H1 (cell line): Measurements from ENCODE around the gene SCRN3. TPM values are rescaled to one million over a fixed set of nuclear protein-coding genes. Genes with fewer than 3 reads are reported as not detected.

Experiments
- CTCF ChIA-PET: fragments of 300-600 bp; sonication (Branson Sonifier 250); formaldehyde crosslinking; loops from one replicate; lab custom pipeline; 2021; ENCODE audit not compliant: partially characterized antibody; lab: Charles Lee
- POLR2A ChIA-PET: fragments of 300-600 bp; sonication (Branson Sonifier 250); formaldehyde crosslinking; loops from one replicate; lab custom pipeline; 2021; ENCODE audit warnings: inconsistent platforms; ENCODE audit not compliant: partially characterized antibody; lab: Charles Lee
- DNase-seq, 2 experiments: peaks; one replicate each; pipeline versions ENCODE4 v3.0.0 to v3.0.0-alpha.2; 2010 to 2022; ENCODE audit warnings: low spot score in 2 of 2, low read depth in 1 of 2, mixed read lengths in 1 of 2
- FAIRE-seq: peaks from 2 replicates; lab custom pipeline; 2011; peaks lifted over from hg19 to GRCh38; lab: Jason Lieb, UNC
- H2AFZ ChIP-seq: 2 replicates; pipeline ENCODE4 v1.8.1; 2012; ENCODE audit warnings: low read length, inconsistent platforms
- H2AK5ac ChIP-seq: 2 replicates; pipeline ENCODE4 v1.6.1; 2013; ENCODE audit warnings: low read depth, low read length
- H2BK120ac ChIP-seq: replicated peaks from 2 replicates; pipeline ENCODE3; 2013; ENCODE audit warnings: low read depth, low read length, inconsistent platforms
- H2BK12ac ChIP-seq: 2 replicates; pipeline ENCODE4 v1.6.1; 2013; ENCODE audit warnings: low read depth, low read length
- H2BK15ac ChIP-seq: 2 replicates; pipeline ENCODE4 v1.6.1; 2013; ENCODE audit warnings: low read length
- H2BK20ac ChIP-seq: 2 replicates; pipeline ENCODE4 v1.6.1; 2013; ENCODE audit warnings: low read length
- H2BK5ac ChIP-seq: 2 replicates; pipeline ENCODE4 v1.6.1; 2013; ENCODE audit warnings: low read depth, low read length
- H3K14ac ChIP-seq: 2 replicates; pipeline ENCODE4 v1.6.1; 2013; ENCODE audit warnings: inconsistent platforms; ENCODE audit not compliant: insufficient read length
- H3K18ac ChIP-seq: 2 replicates; pipeline ENCODE4 v1.6.1; 2013; ENCODE audit warnings: low read length; ENCODE audit errors: extremely low read depth
- H3K23ac ChIP-seq: 2 replicates; pipeline ENCODE4 v1.6.1; 2013; ENCODE audit warnings: inconsistent platforms; ENCODE audit not compliant: insufficient read length
- H3K23me2 ChIP-seq: 2 replicates; pipeline ENCODE4 v1.6.1; 2013; ENCODE audit warnings: low read depth, low read length
- H3K27ac ChIP-seq: 2 replicates; pipeline ENCODE4 v1.6.1; 2011; ENCODE audit warnings: low read depth, low read length, inconsistent platforms
- H3K27me3 ChIP-seq, 4 experiments: replicated peaks in 1 of 4; 1 replicate in 1 of 4; 2 replicates in 3 of 4; pipeline versions ENCODE4 v1.6.1 to v1.8.1; 2011 to 2013; ENCODE audit warnings: low read length in 3 of 4, mild to moderate bottlenecking in 3 of 4, inconsistent platforms in 2 of 4, mixed read lengths in 2 of 4, moderate library complexity in 1 of 4; ENCODE audit not compliant: control insufficient read depth in 3 of 4, insufficient read depth in 3 of 4; ENCODE audit errors: extremely low read depth in 1 of 4
- H3K36me3 ChIP-seq, 4 experiments: 2 replicates each; pipeline versions ENCODE4 v1.6.1 to v1.8.1; 2011 to 2013; ENCODE audit warnings: mild to moderate bottlenecking in 4 of 4, low read length in 3 of 4, moderate library complexity in 2 of 4, control low read depth in 1 of 4, inconsistent platforms in 1 of 4; ENCODE audit not compliant: insufficient read depth in 4 of 4, control insufficient read depth in 2 of 4
- H3K4ac ChIP-seq: replicated peaks from 2 replicates; pipeline ENCODE3; 2013; ENCODE audit warnings: low read length, low read depth, mixed read lengths, inconsistent platforms; ENCODE audit not compliant: insufficient read length
- H3K4me1 ChIP-seq, 4 experiments: replicated peaks in 1 of 4; 1 replicate in 1 of 4; 2 replicates in 3 of 4; pipeline versions ENCODE4 v1.6.1 to v1.8.1; 2011 to 2013; ENCODE audit warnings: low read length in 3 of 4, inconsistent platforms in 2 of 4, mixed read lengths in 1 of 4; ENCODE audit not compliant: insufficient read depth in 4 of 4, control insufficient read depth in 3 of 4
- H3K4me2 ChIP-seq, 2 experiments: 2 replicates each; pipeline versions ENCODE4 v1.6.1 to v1.8.1; 2011 to 2013; ENCODE audit warnings: low read depth in 2 of 2, low read length in 2 of 2, control low read depth in 1 of 2, inconsistent platforms in 1 of 2, mild to moderate bottlenecking in 1 of 2; ENCODE audit not compliant: insufficient read depth in 1 of 2
- H3K4me3 ChIP-seq, 4 experiments: fragments of 200-600, 300-600 bp in 1 of 4; sonication (generic), shearing (Covaris generic), sonication (Bioruptor Twin) in 1 of 4; 2 replicates each; pipeline versions ENCODE4 v1.5.1 to v1.8.1; 2011 to 2016; ENCODE audit warnings: low read length in 4 of 4, low read depth in 3 of 4, control low read depth in 2 of 4, inconsistent platforms in 2 of 4, mild to moderate bottlenecking in 2 of 4, mixed read lengths in 1 of 4, moderate library complexity in 1 of 4; ENCODE audit not compliant: insufficient read depth in 2 of 4; ENCODE audit errors: extremely low read depth in 1 of 4
- H3K56ac ChIP-seq: replicated peaks from 2 replicates; pipeline ENCODE3; 2013; ENCODE audit warnings: low read depth, mild to moderate bottlenecking, mixed read lengths, low read length, inconsistent platforms; ENCODE audit not compliant: insufficient read length
- H3K79me1 ChIP-seq: 2 replicates; pipeline ENCODE4 v1.6.1; 2013; ENCODE audit warnings: low read depth, low read length, control low read depth
- H3K79me2 ChIP-seq, 2 experiments: 2 replicates each; pipeline versions ENCODE4 v1.6.1 to v1.8.1; 2012 to 2013; ENCODE audit warnings: low read length in 2 of 2, mild to moderate bottlenecking in 2 of 2, inconsistent platforms in 1 of 2; ENCODE audit not compliant: insufficient read depth in 2 of 2, control insufficient read depth in 1 of 2
- H3K9ac ChIP-seq, 4 experiments: replicated peaks in 1 of 4; 1 replicate in 1 of 4; 2 replicates in 3 of 4; pipeline versions ENCODE4 v1.6.1 to v1.8.1; 2011 to 2013; ENCODE audit warnings: low read depth in 3 of 4, low read length in 3 of 4, control low read depth in 2 of 4, mild to moderate bottlenecking in 2 of 4, moderate library complexity in 2 of 4, inconsistent platforms in 1 of 4; ENCODE audit errors: extremely low read depth in 1 of 4
- H3K9me3 ChIP-seq, 2 experiments: 2 replicates each; pipeline versions ENCODE4 v1.6.1 to v1.8.1; 2012 to 2013; ENCODE audit warnings: mild to moderate bottlenecking in 2 of 2, moderate library complexity in 2 of 2, control low read depth in 1 of 2, inconsistent platforms in 1 of 2, low read depth in 1 of 2, low read length in 1 of 2, mixed read lengths in 1 of 2; ENCODE audit not compliant: insufficient read depth in 2 of 2
- H4K20me1 ChIP-seq, 2 experiments: replicated peaks in 1 of 2; 2 replicates each; pipeline versions ENCODE3 to v1.8.1; 2011 to 2013; ENCODE audit warnings: inconsistent platforms in 2 of 2, low read length in 2 of 2, mild to moderate bottlenecking in 1 of 2; ENCODE audit not compliant: insufficient read depth in 2 of 2, control insufficient read depth in 1 of 2
- H4K5ac ChIP-seq: 2 replicates; pipeline ENCODE4 v1.6.1; 2013; ENCODE audit warnings: low read length, low read depth, mixed read lengths, inconsistent platforms; ENCODE audit not compliant: insufficient read length
- H4K8ac ChIP-seq: 2 replicates; pipeline ENCODE4 v1.8.0; 2013; ENCODE audit warnings: mild to moderate bottlenecking, moderate library complexity, low read length, inconsistent platforms; ENCODE audit not compliant: insufficient read depth; ENCODE audit errors: extremely low read depth
- H4K91ac ChIP-seq: replicated peaks from 2 replicates; pipeline ENCODE3; 2013; ENCODE audit warnings: low read length, mixed read lengths, inconsistent platforms; ENCODE audit not compliant: insufficient read length
- PHF8 ChIP-seq: fragments of 200-600 bp; sonication (generic); conservative IDR thresholded peaks from 2 replicates; pipeline ENCODE4 v1.7.1; 2012; ENCODE audit warnings: low read depth, mild to moderate bottlenecking, inconsistent platforms, low read length, moderate library complexity
- POLR2AphosphoS5 ChIP-seq: IDR thresholded peaks from 2 replicates; pipeline ENCODE4 v1.6.1; 2011; ENCODE audit warnings: low read depth, low read length
- SRF ChIP-seq: IDR thresholded peaks from 2 replicates; pipeline ENCODE4 v1.6.1; 2011; ENCODE audit warnings: mild to moderate bottlenecking, low read depth, low read length, moderate library complexity
- TBP ChIP-seq: IDR thresholded peaks from 2 replicates; pipeline ENCODE4 v1.6.1; 2011; ENCODE audit warnings: low read depth, low read length, improper control_type of control experiment
- polyA plus RNA-seq, 7 experiments: library from polyadenylated mRNA; depleted of rRNA in 3 of 7; stranded (reverse) in 5 of 7; unstranded in 2 of 7; fragments of >200 nt in 5 of 7; fragments of 200-250 nt in 2 of 7; gene quantifications; 1 replicate in 5 of 7; 2 replicates in 1 of 7; 4 replicates in 1 of 7; pipeline versions ENCODE4 v1.2.1 to v1.2.3, GENCODE V29; 2011 to 2013; ENCODE audit warnings: missing spikeins in 2 of 7, mixed read lengths in 2 of 7
- total RNA-seq: library from RNA; stranded (reverse); fragmentation: NEBNext Ultra II Directional; extraction: Animal tissue kit (Norgen Biotek cat#: 25700); gene quantifications from 2 replicates; pipeline ENCODE4 v1.2.1, GENCODE V29; 2021

SCRN3 gene
- total and polyA plus RNA-seq, 2 of the 8 experiments (the other 6 are each of a cell fraction or from before 2014, with no cell fraction given) = 7.4 to 7.8 TPM

DNA sequence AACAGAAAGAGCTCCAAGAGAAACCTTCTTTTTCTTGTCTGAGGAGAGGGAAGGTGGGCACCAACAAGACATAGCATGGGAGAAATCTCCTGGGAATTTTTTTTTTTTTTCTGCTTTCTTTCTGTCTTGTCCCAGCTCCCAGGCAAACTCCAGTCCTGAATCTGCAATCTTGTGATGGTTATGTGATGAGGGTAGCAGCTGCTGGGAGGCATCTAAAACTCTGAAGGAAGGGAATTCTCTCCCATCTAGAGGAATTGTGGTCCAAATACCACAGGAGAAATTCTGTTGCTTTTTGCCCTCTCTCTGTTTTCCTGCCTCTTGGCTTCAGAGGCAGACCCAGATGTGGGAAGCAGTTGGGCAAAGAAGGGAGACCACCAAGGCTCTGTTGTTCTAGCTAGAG, 16.7 kb downstream of the SCRN3 start:
- H3K23me2 ChIP-seq = 0 out of 2 replicates have a peak, but pooled peaks cover 3% of the 10 kb centered on the region
- DNase-seq (no peak), FAIRE-seq (no peak)
- H3K56ac ChIP-seq = no peak overlapping the region
- no peak overlapping the region for H4K8ac ChIP-seq
- H3K79me2 ChIP-seq = peaks cover 0 to 6% of the 10 kb centered on the region in 2 experiments; a peak in 3 of 4 replicates
- no peak overlapping the region for H3K9ac ChIP-seq
- no peak overlapping the region for H2AFZ ChIP-seq
- H3K27me3 ChIP-seq = no peaks in the 10 kb centered on the region
- TF ChIP-seq POLR2AphosphoS5 (no peak), TBP (no peak), SRF (no peak), PHF8 (no peak)
- no peak overlapping the region for H3K27ac ChIP-seq
- no peaks in the 10 kb centered on the region for H3K79me1 ChIP-seq
- no peak overlapping the region for H4K91ac ChIP-seq
- H3K36me3 ChIP-seq = no peaks in the 10 kb centered on the region
- H2BK15ac ChIP-seq = no peak overlapping the region
- no peak overlapping the region for H2BK5ac ChIP-seq
- H3K4ac ChIP-seq = no peak overlapping the region
- H2BK20ac ChIP-seq = no peak overlapping the region
- H3K9me3 ChIP-seq = no peaks in the 10 kb centered on the region
- no peak overlapping the region for H3K14ac ChIP-seq
- no peak overlapping the region for H3K18ac ChIP-seq
- ChIA-PET POLR2A (interaction anchor here (0.6 to 1.0 kb wide), 4 partner anchors 9 to 625 kb away, joined by 3 read pairs; no protein-coding TSS in a partner anchor), CTCF (interaction anchor here (1.1 kb wide), 1 partner anchor 19 kb away, joined by 3 read pairs; no protein-coding TSS in a partner anchor)
- H4K20me1 ChIP-seq = no peaks in the 10 kb centered on the region
- no peak overlapping the region for H2BK120ac ChIP-seq
- no peak overlapping the region for H3K23ac ChIP-seq
- no peak overlapping the region for H3K4me2 ChIP-seq
- H2AK5ac ChIP-seq = no peak overlapping the region
- H3K4me3 ChIP-seq = no peak overlapping the region
- H3K4me1 ChIP-seq = no peaks in the 10 kb centered on the region
- H2BK12ac ChIP-seq = no peak overlapping the region
- H4K5ac ChIP-seq = no peak overlapping the region
